Astrocyte (in vitro differentiated cells and primary cell): Measurements from ENCODE around the gene JUP. TPM values are rescaled to one million over a fixed set of nuclear protein-coding genes. Genes with fewer than 3 reads are reported as not detected.
"Not testable (repeated sequence)": the region's sequence is repeated elsewhere in the genome, so short reads cannot be mapped to it uniquely, and the experiment has no call there.

ENCODE experiments used
- DNase-seq: peaks from one replicate; pipeline ENCODE4 v3.0.0-alpha.2; 2010; ENCODE audit warnings: low read depth
- FAIRE-seq: peaks from 2 replicates; lab custom pipeline; 2011; peaks lifted over from hg19 to GRCh38; lab: Jason Lieb, UNC
- H2AFZ ChIP-seq: 2 replicates; pipeline ENCODE4 v1.6.0; 2012; ENCODE audit warnings: low read depth, low read length, inconsistent platforms
- H3K27ac ChIP-seq: 2 replicates; pipeline ENCODE4 v1.5.1; 2011; ENCODE audit warnings: low read depth, low read length, inconsistent platforms
- H3K27me3 ChIP-seq: 2 replicates; pipeline ENCODE4 v1.6.0; 2011; ENCODE audit warnings: low read length, inconsistent platforms; ENCODE audit not compliant: insufficient read depth
- H3K36me3 ChIP-seq: 2 replicates; pipeline ENCODE4 v1.5.1; 2011; ENCODE audit warnings: low read length, inconsistent platforms; ENCODE audit not compliant: insufficient read depth
- H3K4me1 ChIP-seq: 2 replicates; pipeline ENCODE4 v1.5.1; 2011; ENCODE audit warnings: low read length, inconsistent platforms; ENCODE audit not compliant: insufficient read depth
- H3K4me2 ChIP-seq: 2 replicates; pipeline ENCODE4 v1.6.0; 2012; ENCODE audit warnings: low read length, inconsistent platforms
- H3K4me3 ChIP-seq: 2 replicates; pipeline ENCODE4 v1.5.1; 2011; ENCODE audit warnings: low read depth, mild to moderate bottlenecking, low read length, inconsistent platforms; ENCODE audit not compliant: insufficient read depth
- H3K79me2 ChIP-seq: 2 replicates; pipeline ENCODE4 v1.6.0; 2012; ENCODE audit warnings: mild to moderate bottlenecking, low read length, inconsistent platforms; ENCODE audit not compliant: insufficient read depth
- H3K9ac ChIP-seq: 2 replicates; pipeline ENCODE4 v1.6.0; 2012; ENCODE audit warnings: mild to moderate bottlenecking, low read length, inconsistent platforms
- H3K9me3 ChIP-seq: 2 replicates; pipeline ENCODE4 v1.5.1; 2012; ENCODE audit warnings: low read depth, mild to moderate bottlenecking, low read length, inconsistent platforms; ENCODE audit not compliant: insufficient read depth
- H4K20me1 ChIP-seq: 2 replicates; pipeline ENCODE4 v1.6.0; 2012; ENCODE audit warnings: low read length, inconsistent platforms; ENCODE audit not compliant: insufficient read depth
- H3K27ac Mint-ChIP-seq: one replicate; pipeline ENCODE4 v1.8.0; 2021; ENCODE audit warnings: mild to moderate bottlenecking, mixed read lengths; ENCODE audit not compliant: unreplicated experiment
- H3K27me3 Mint-ChIP-seq: one replicate; pipeline ENCODE4 v1.8.0; 2021; ENCODE audit warnings: low read depth, mixed read lengths; ENCODE audit not compliant: unreplicated experiment
- H3K36me3 Mint-ChIP-seq: one replicate; pipeline ENCODE4 v1.8.0; 2021; ENCODE audit warnings: low read depth, mixed read lengths; ENCODE audit not compliant: unreplicated experiment
- H3K4me1 Mint-ChIP-seq: one replicate; pipeline ENCODE4 v1.8.0; 2021; ENCODE audit warnings: low read depth, mixed read lengths; ENCODE audit not compliant: unreplicated experiment
- H3K4me3 Mint-ChIP-seq: one replicate; pipeline ENCODE4 v1.8.0; 2021; ENCODE audit warnings: mild to moderate bottlenecking, moderate library complexity, mixed read lengths; ENCODE audit not compliant: unreplicated experiment
- H3K9me3 Mint-ChIP-seq: one replicate; pipeline ENCODE4 v1.8.0; 2021; ENCODE audit warnings: mild to moderate bottlenecking, mixed read lengths; ENCODE audit not compliant: unreplicated experiment
- CTCF ChIP-seq: IDR thresholded peaks from 2 replicates; pipeline ENCODE4 v1.5.1; 2011; ENCODE audit warnings: low read depth, mild to moderate bottlenecking, inconsistent platforms, low read length, moderate library complexity; ENCODE audit not compliant: insufficient read depth
- EZH2 ChIP-seq: IDR thresholded peaks from 2 replicates; pipeline ENCODE4 v1.6.1; 2012; ENCODE audit warnings: mild to moderate bottlenecking, low read length, inconsistent platforms; ENCODE audit not compliant: insufficient read depth
- total RNA-seq: library from RNA; stranded (reverse); gene quantifications from 2 replicates; pipeline ENCODE4 v1.2.1, GENCODE V29; 2021

Gene JUP
- total RNA-seq, 1 donor from 2014 or later: 236 TPM

- Histone ChIP-seq H3K4me2 (peak overlapping the region; percentile 79), H3K27me3 (no peaks in the 10 kb centered on the region), H3K36me3 (no peaks in the 10 kb centered on the region), H3K9me3 (no peaks in the 10 kb centered on the region), H3K4me3 (no peak overlapping the region), H3K4me1 (peaks cover 39% of the 10 kb centered on the region), H3K79me2 (peaks cover 35% of the 10 kb centered on the region), H3K27ac (peak overlapping the region; percentile 81), H2AFZ (no peak overlapping the region), H3K9ac (peak overlapping the region; percentile 50), H4K20me1 (peaks cover 35% of the 10 kb centered on the region)
- FAIRE-seq (no peak), DNase-seq (no peak)
- Mint-ChIP-seq H3K27me3 (no peaks in the 10 kb centered on the region), H3K9me3 (no peaks in the 10 kb centered on the region), H3K4me3 (no peak overlapping the region), H3K36me3 (peaks cover 14% of the 10 kb centered on the region), H3K4me1 (peaks cover 58% of the 10 kb centered on the region), H3K27ac (no peak overlapping the region)
- TF ChIP-seq CTCF: no peak
- no peak for TF ChIP-seq EZH2
Measured at GRCh38 chr17:41777157-41777573, 9.3 kb downstream of the JUP start.

- not testable (repeated sequence) for H3K4me2 ChIP-seq
- H3K4me3 Mint-ChIP-seq: peak overlapping the region; percentile 57
Measured at GRCh38 chr17:41776262-41776900, 10.1 kb downstream of the JUP start.

GRCh38 chr17:41775394-41776226 lies 10.9 kb downstream of the JUP start:
- Histone ChIP-seq H3K4me1 (peaks cover 39% of the 10 kb centered on the region), H3K27ac (no peak overlapping the region), H3K4me3 (no peak overlapping the region), H3K4me2 (peak overlapping the region; percentile 43), H3K9ac (peak overlapping the region; percentile 44), H3K79me2 (peaks cover 26% of the 10 kb centered on the region), H3K36me3 (no peaks in the 10 kb centered on the region), H3K27me3 (no peaks in the 10 kb centered on the region), H2AFZ (no peak overlapping the region), H3K9me3 (no peaks in the 10 kb centered on the region), H4K20me1 (peaks cover 25% of the 10 kb centered on the region)
- Mint-ChIP-seq H3K4me3 (peak overlapping the region; percentile 57), H3K9me3 (no peaks in the 10 kb centered on the region), H3K27me3 (no peaks in the 10 kb centered on the region), H3K27ac (peak overlapping the region; percentile 83), H3K36me3 (peaks cover 5% of the 10 kb centered on the region), H3K4me1 (peaks cover 51% of the 10 kb centered on the region)
- FAIRE-seq (no peak), DNase-seq (no peak)
- TF ChIP-seq EZH2 (no peak), CTCF (no peak)

More at GRCh38 chr17:41776262-41776900, 10.1 kb downstream of the JUP start:
- Histone ChIP-seq H3K79me2 (peaks cover 28% of the 10 kb centered on the region), H3K4me1 (peaks cover 39% of the 10 kb centered on the region), H4K20me1 (peaks cover 27% of the 10 kb centered on the region)
- not testable (repeated sequence) for H3K27me3 Mint-ChIP-seq, H3K4me3 ChIP-seq, H3K9me3 Mint-ChIP-seq, H3K27ac ChIP-seq, H3K9me3 ChIP-seq, FAIRE-seq, H3K36me3 Mint-ChIP-seq, H2AFZ ChIP-seq, H3K36me3 ChIP-seq, H3K27ac Mint-ChIP-seq, H3K27me3 ChIP-seq, H3K9ac ChIP-seq, DNase-seq
- peaks cover 51% of the 10 kb centered on the region for H3K4me1 Mint-ChIP-seq
